HUES6 (cell line): ENCODE data around the gene CA6.
"Not testable (repeated sequence)": the region's sequence is repeated elsewhere in the genome, so short reads cannot be mapped to it uniquely, and the experiment has no call there.

Source experiments
- H3K27ac ChIP-seq: 2 replicates; pipeline ENCODE4 v1.7.0; 2013; ENCODE audit warnings: low read depth, mild to moderate bottlenecking, low read length, inconsistent platforms
- H3K27me3 ChIP-seq: 2 replicates; pipeline ENCODE4 v1.6.1; 2013; ENCODE audit warnings: low read length; ENCODE audit not compliant: control insufficient read depth, insufficient read depth
- H3K36me3 ChIP-seq: 2 replicates; pipeline ENCODE4 v1.6.1; 2013; ENCODE audit warnings: low read length; ENCODE audit not compliant: control insufficient read depth, insufficient read depth
- H3K4me1 ChIP-seq: 2 replicates; pipeline ENCODE4 v1.6.1; 2013; ENCODE audit warnings: low read length; ENCODE audit not compliant: control insufficient read depth, insufficient read depth
- H3K4me3 ChIP-seq: 2 replicates; pipeline ENCODE4 v1.5.1; 2013; ENCODE audit warnings: low read depth, low read length
- H3K9ac ChIP-seq: one replicate; pipeline ENCODE4 v1.6.1; 2013; ENCODE audit warnings: mild to moderate bottlenecking, low read length
- H3K9me3 ChIP-seq: 2 replicates; pipeline ENCODE4 v1.6.1; 2013; ENCODE audit warnings: low read depth, low read length; ENCODE audit not compliant: control insufficient read depth, insufficient read depth

Gene CA6

GRCh38 chr1:8945568-8945967 lies at the start of gene CA6:
CA6 (plus strand) TSS chr1:8945868; CDS start chr1:8945887, 19 bp downstream.
- Histone ChIP-seq H3K9me3 (no peaks in the 10 kb centered on the region), H3K27ac (no peak within 1 kb of the TSS), H3K4me1 (peaks cover 32% of the 10 kb centered on the region), H3K9ac (no peak within 1 kb of the TSS), H3K27me3 (no peaks in the 10 kb centered on the region), H3K4me3 (no peak within 1 kb of the TSS), H3K36me3 (no peaks in the 10 kb centered on the region)

- not testable (repeated sequence) for H3K9me3 ChIP-seq, H3K9ac ChIP-seq, H3K27ac ChIP-seq
Measured at GRCh38 chr1:8896775-8897174, 48.9 kb upstream of the CA6 start.

GRCh38 chr1:8897505-8897904 lies 48.2 kb upstream of the CA6 start:
- not testable (repeated sequence) for H3K36me3 ChIP-seq, H3K4me1 ChIP-seq, H3K9ac ChIP-seq, H3K27ac ChIP-seq, H3K9me3 ChIP-seq, H3K4me3 ChIP-seq, H3K27me3 ChIP-seq

More at GRCh38 chr1:8896775-8897174, 48.9 kb upstream of the CA6 start:
- H3K4me3 ChIP-seq, H3K4me1 ChIP-seq, H3K27me3 ChIP-seq, H3K36me3 ChIP-seq: not testable (repeated sequence)

GRCh38 chr1:8898418-8898817 lies 47.2 kb upstream of the CA6 start:
- H3K4me3 ChIP-seq, H3K27ac ChIP-seq, H3K4me1 ChIP-seq, H3K27me3 ChIP-seq, H3K36me3 ChIP-seq, H3K9me3 ChIP-seq, H3K9ac ChIP-seq: not testable (repeated sequence)

- Histone ChIP-seq H3K9ac (no peak overlapping the region), H3K27ac (no peak overlapping the region), H3K4me1 (peaks cover 7% of the 10 kb centered on the region; the same call in 1 of the 2 replicates), H3K36me3 (no peaks in the 10 kb centered on the region), H3K4me3 (no peak overlapping the region), H3K27me3 (no peaks in the 10 kb centered on the region), H3K9me3 (0 out of 2 replicates have a peak, but pooled peaks cover 6% of the 10 kb centered on the region)
Measured at GRCh38 chr1:8899046-8899445, 46.6 kb upstream of the CA6 start.

- not testable (repeated sequence) for H3K9ac ChIP-seq, H3K27ac ChIP-seq, H3K27me3 ChIP-seq, H3K4me1 ChIP-seq, H3K9me3 ChIP-seq, H3K4me3 ChIP-seq, H3K36me3 ChIP-seq
Measured at GRCh38 chr1:8900684-8901083, 45.0 kb upstream of the CA6 start.

GRCh38 chr1:8902765-8903164 lies 42.9 kb upstream of the CA6 start:
- Histone ChIP-seq H3K9me3 (0 out of 2 replicates have a peak, but pooled peaks cover 6% of the 10 kb centered on the region), H3K4me3 (no peak overlapping the region), H3K27ac (no peak overlapping the region), H3K27me3 (no peaks in the 10 kb centered on the region), H3K4me1 (peaks cover 9% of the 10 kb centered on the region; the same call in 1 of the 2 replicates), H3K36me3 (no peaks in the 10 kb centered on the region), H3K9ac (no peak overlapping the region)

GRCh38 chr1:8903410-8903809 lies 42.3 kb upstream of the CA6 start:
- H3K36me3 ChIP-seq, result no peaks in the 10 kb centered on the region
- peaks cover 12% of the 10 kb centered on the region for H3K4me1 ChIP-seq
- H3K9ac ChIP-seq, result no peak overlapping the region
- 0 out of 2 replicates have a peak, but pooled peaks cover 2% of the 10 kb centered on the region for H3K9me3 ChIP-seq
- no peak overlapping the region for H3K4me3 ChIP-seq
- H3K27me3 ChIP-seq, result no peaks in the 10 kb centered on the region
- no peak overlapping the region for H3K27ac ChIP-seq

GRCh38 chr1:8903908-8904650 lies 41.6 kb upstream of the CA6 start:
- Histone ChIP-seq H3K27me3 (no peaks in the 10 kb centered on the region), H3K4me3 (no peak overlapping the region), H3K4me1 (peaks cover 18% of the 10 kb centered on the region), H3K36me3 (no peaks in the 10 kb centered on the region), H3K9me3 (no peaks in the 10 kb centered on the region), H3K9ac (no peak overlapping the region), H3K27ac (no peak overlapping the region)

GRCh38 chr1:8905582-8906191 lies 40.0 kb upstream of the CA6 start:
- Histone ChIP-seq H3K4me3 (no peak overlapping the region), H3K9ac (no peak overlapping the region), H3K4me1 (peaks cover 18% of the 10 kb centered on the region), H3K27me3 (no peaks in the 10 kb centered on the region), H3K9me3 (no peaks in the 10 kb centered on the region; the same call in 1 of the 2 replicates), H3K36me3 (no peaks in the 10 kb centered on the region), H3K27ac (no peak overlapping the region)

- Histone ChIP-seq H3K9ac (no peak overlapping the region), H3K27me3 (no peaks in the 10 kb centered on the region), H3K4me1 (peaks cover 16% of the 10 kb centered on the region), H3K27ac (no peak overlapping the region), H3K9me3 (peaks cover 9% of the 10 kb centered on the region; the same call in 1 of the 2 replicates), H3K4me3 (no peak overlapping the region), H3K36me3 (no peaks in the 10 kb centered on the region)
Measured at GRCh38 chr1:8908388-8909151, 37.1 kb upstream of the CA6 start.
